Retina (tissue), 1 donor: Measurements from ENCODE around the gene PDGFRB.

ENCODE experiments used
- DNase-seq: peaks from one replicate; pipeline ENCODE4 v3.0.0-alpha.2; 2016

The PDGFRB gene

GRCh38 chr5:150129454-150129812 lies 26.2 kb downstream of the PDGFRB start:
- no peak for DNase-seq

GRCh38 chr5:150126921-150127265 lies 28.8 kb downstream of the PDGFRB start:
- DNase-seq: no peak

- no peak for DNase-seq
Observed at GRCh38 chr5:150126199-150126920, 29.3 kb downstream of the PDGFRB start.

GRCh38 chr5:150125334-150125733 lies 30.3 kb downstream of the PDGFRB start:
- DNase-seq: no peak

- no peak for DNase-seq
Observed at GRCh38 chr5:150124596-150124995, 31.0 kb downstream of the PDGFRB start.

GRCh38 chr5:150124111-150124557 lies 31.5 kb downstream of the PDGFRB start:
- no peak for DNase-seq

- DNase-seq: no peak
Observed at GRCh38 chr5:150123542-150123941, 32.1 kb downstream of the PDGFRB start.

- no peak for DNase-seq
Observed at GRCh38 chr5:150122536-150123481, 32.8 kb downstream of the PDGFRB start.

- DNase-seq: no peak
Observed at GRCh38 chr5:150122158-150122510, 33.5 kb downstream of the PDGFRB start.

GRCh38 chr5:150121448-150122157 lies 34.0 kb downstream of the PDGFRB start:
- DNase-seq: no peak

GRCh38 chr5:150120617-150121447 lies 34.8 kb downstream of the PDGFRB start:
- no peak for DNase-seq

- no peak for DNase-seq
Observed at GRCh38 chr5:150120062-150120441, 35.6 kb downstream of the PDGFRB start.

GRCh38 chr5:150119421-150120061 lies 36.1 kb downstream of the PDGFRB start:
- DNase-seq: no peak

- no peak for DNase-seq
Observed at GRCh38 chr5:150118561-150119229, 37.0 kb downstream of the PDGFRB start.

GRCh38 chr5:150117945-150118560 lies 37.6 kb downstream of the PDGFRB start:
- DNase-seq: no peak

- no peak for DNase-seq
Observed at GRCh38 chr5:150116667-150117400, 38.8 kb downstream of the PDGFRB start.

- DNase-seq: no peak
Observed at GRCh38 chr5:150114773-150115408, 40.8 kb downstream of the PDGFRB start.

GRCh38 chr5:150114102-150114641 lies 41.5 kb downstream of the PDGFRB start:
- no peak for DNase-seq

- no peak for DNase-seq
Observed at GRCh38 chr5:150113047-150113744, 42.4 kb downstream of the PDGFRB start.
